8988T (cell line): Measurements from ENCODE around the gene TLR5.
A peak's percentile ranks its signal among the peaks of the same experiment; 100 is the strongest.

Experiments used
- DNase-seq: peaks from one replicate; pipeline ENCODE4 v3.0.0; 2011

The TLR5 gene

GRCh38 chr1:223106856-223107255 is 36.2 kb downstream of the TLR5 start:
- no peak for DNase-seq

- DNase-seq: no peak
Observed at GRCh38 chr1:223105568-223105967, 37.5 kb downstream of the TLR5 start.

GRCh38 chr1:223102797-223103533 is 40.1 kb downstream of the TLR5 start:
- no peak for DNase-seq

GRCh38 chr1:223097713-223098112 is 45.3 kb downstream of the TLR5 start:
- no peak for DNase-seq

GRCh38 chr1:223095870-223096269 is 47.2 kb downstream of the TLR5 start:
- DNase-seq: no peak

GRCh38 chr1:223091896-223092295 is 51.2 kb downstream of the TLR5 start:
- no peak for DNase-seq

- no peak for DNase-seq
Observed at GRCh38 chr1:223089250-223089649, 53.8 kb downstream of the TLR5 start.

GRCh38 chr1:223088713-223089240 is 54.3 kb downstream of the TLR5 start:
- no peak for DNase-seq

- DNase-seq: no peak
Observed at GRCh38 chr1:223087291-223088255, 55.5 kb downstream of the TLR5 start.

- no peak for DNase-seq
Observed at GRCh38 chr1:223084464-223084866, 58.6 kb downstream of the TLR5 start.

GRCh38 chr1:223083831-223084230 is 59.2 kb downstream of the TLR5 start:
- no peak for DNase-seq

- DNase-seq: no peak
Observed at GRCh38 chr1:223082914-223083313, 60.1 kb downstream of the TLR5 start.

GRCh38 chr1:223081181-223081994 is 61.7 kb downstream of the TLR5 start:
- DNase-seq: peak; percentile 64

- no peak for DNase-seq
Observed at GRCh38 chr1:223079498-223079897, 63.5 kb downstream of the TLR5 start.

- no peak for DNase-seq
Observed at GRCh38 chr1:223077247-223077833, 65.7 kb downstream of the TLR5 start.

- no peak for DNase-seq
Observed at GRCh38 chr1:223076362-223076761, 66.7 kb downstream of the TLR5 start.

- DNase-seq: no peak
Observed at GRCh38 chr1:223075834-223076233, 67.2 kb downstream of the TLR5 start.

GRCh38 chr1:223074445-223075300 is 68.4 kb downstream of the TLR5 start:
- no peak for DNase-seq

GRCh38 chr1:223068900-223069665 is 74.0 kb downstream of the TLR5 start:
- DNase-seq: no peak

GRCh38 chr1:223067914-223068313 is 75.1 kb downstream of the TLR5 start:
- DNase-seq: no peak

- no peak for DNase-seq
Observed at GRCh38 chr1:223066415-223066814, 76.6 kb downstream of the TLR5 start.
